Mammary microvascular endothelial cell (primary cell): ENCODE measurements around the gene RPL3. TPM values are rescaled to one million over a fixed set of nuclear protein-coding genes. Genes with fewer than 3 reads are reported as not detected.

ENCODE experiments used
- total RNA-seq: library from RNA; depleted of rRNA; stranded (reverse); fragments of >200 nt; gene quantifications from 2 replicates; pipeline ENCODE4 v1.2.3, GENCODE V29; 2015

The RPL3 gene
- 1,508 and 1,636 TPM in 2 replicates for total RNA-seq

DNA sequence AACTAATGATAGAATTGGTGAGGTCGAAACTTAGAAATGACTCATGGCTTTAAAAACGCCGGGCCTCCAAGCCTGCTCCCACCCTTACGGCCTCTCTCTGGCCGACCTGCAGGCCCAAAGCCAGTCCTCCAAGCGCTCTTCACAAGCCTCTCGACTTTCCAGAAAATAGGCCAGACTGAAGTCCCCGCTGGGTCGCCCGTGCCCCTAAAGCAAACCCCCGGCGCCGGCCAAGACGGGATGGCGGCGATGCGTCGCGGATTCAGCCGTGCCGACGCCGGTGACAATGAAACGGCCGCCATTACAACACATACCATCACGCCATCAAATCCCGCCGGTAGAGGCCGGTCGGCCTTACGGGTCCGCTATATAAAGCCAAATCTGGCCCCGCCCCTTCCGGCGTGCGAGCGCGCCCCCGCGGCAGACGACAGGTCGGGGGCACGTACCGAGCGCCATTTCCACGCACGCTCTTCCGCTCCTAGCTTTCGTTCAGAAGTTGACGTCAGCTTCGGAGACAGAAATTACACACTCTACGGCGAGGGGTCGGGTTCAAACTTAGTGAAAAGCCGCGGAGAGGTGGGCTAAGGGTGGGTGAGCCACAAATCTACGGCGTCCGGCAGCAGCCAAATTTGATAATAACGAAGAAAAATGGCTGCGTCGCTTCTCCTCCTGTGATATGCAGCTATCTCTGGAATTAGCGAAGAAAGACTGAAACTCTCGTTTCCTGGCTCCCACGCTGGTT lies at the start of gene RPL3:
Gene RPL3, minus strand, starts transcription at position 340 of the 739 bp plus-strand sequence. Its CDS starts 26 bp downstream, at position 314.

DNA sequence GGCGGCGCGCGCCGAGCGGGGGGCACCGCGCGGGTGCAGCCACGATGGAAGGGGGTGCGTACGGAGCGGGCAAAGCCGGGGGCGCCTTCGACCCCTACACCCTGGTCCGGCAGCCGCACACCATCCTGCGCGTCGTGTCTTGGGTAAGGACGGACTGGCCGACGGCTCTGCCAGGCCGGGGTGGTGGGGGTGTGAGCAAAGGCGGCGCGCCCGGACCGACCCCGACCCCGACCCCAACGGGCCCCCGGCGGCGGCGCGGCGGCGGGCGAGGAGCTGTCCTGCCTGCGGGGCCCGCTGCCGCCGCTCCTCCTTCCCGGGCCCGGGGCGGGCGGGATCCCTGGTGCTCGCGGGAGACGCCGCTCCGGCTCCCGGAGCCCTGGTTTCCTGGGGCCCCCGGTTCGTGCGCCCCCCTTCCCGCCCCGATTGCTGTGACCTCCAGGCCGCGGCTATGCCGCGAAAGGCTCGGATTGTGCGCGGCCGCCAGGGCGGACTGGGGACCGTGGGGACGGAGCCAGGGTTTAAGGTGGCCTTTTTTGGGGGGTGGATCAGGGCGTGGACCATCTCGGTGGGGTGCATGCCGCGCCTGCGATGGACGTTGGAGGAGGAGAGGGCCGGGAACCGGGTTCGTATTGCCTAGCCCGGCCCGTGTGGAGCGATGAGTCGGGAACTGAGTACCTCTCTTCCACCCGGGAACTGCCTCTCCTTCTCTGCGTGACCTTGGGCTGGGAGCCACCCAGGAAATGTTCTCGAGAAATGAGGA lies 30.7 kb upstream of the RPL3 start, which contains the start of gene SYNGR1:
Gene SYNGR1, plus strand, starts transcription at position 25 of the 760 bp plus-strand sequence. Its CDS starts 20 bp downstream, at position 45.

Other genes starting within 250 kb of the RPL3 start
- 9.7 and 11.9 TPM in 2 replicates for gene APOBEC3G, start 242.3 kb downstream of the RPL3 start, total RNA-seq
- 0.20 and 7.1 TPM in 2 replicates for gene APOBEC3H, start 222.4 kb downstream of the RPL3 start, total RNA-seq
- gene CBX7, start 166.9 kb downstream of the RPL3 start, total RNA-seq: 1.6 and 2.1 TPM in 2 replicates
- 172 and 190 TPM in 2 replicates for gene PDGFB, start 74.6 kb downstream of the RPL3 start, total RNA-seq
- 0.54 and 0.67 TPM in 2 replicates for gene SYNGR1, start 30.4 kb upstream of the RPL3 start, total RNA-seq
- 14.8 and 22.2 TPM in 2 replicates for gene TAB1, start 80.2 kb upstream of the RPL3 start, total RNA-seq
- not detected in 2 replicates for gene MGAT3, start 137.4 kb upstream of the RPL3 start, total RNA-seq
- 24.2 and 27.4 TPM in 2 replicates for gene MIEF1, start 182.7 kb upstream of the RPL3 start, total RNA-seq
- 241 and 253 TPM in 2 replicates for gene ATF4, start 200.9 kb upstream of the RPL3 start, total RNA-seq
- gene RPS19BP1, start 213.1 kb upstream of the RPL3 start, total RNA-seq: 119 and 134 TPM in 2 replicates